HG02623 (cell line): ENCODE data around the gene BEST4.
"Not testable (repeated sequence)": the region's sequence is repeated elsewhere in the genome, so short reads cannot be mapped to it uniquely, and the experiment has no call there.

Experiments used
- ATAC-seq: cut with Tn5 transposase; IDR thresholded peaks from one replicate; pipeline ENCODE4 v1.9.1; 2021; ENCODE audit warnings: moderate library complexity; ENCODE audit not compliant: unreplicated experiment

The BEST4 gene

GRCh38 chr1:44819608-44820327, 31.8 kb upstream of the BEST4 start:
- peak; percentile 62 for ATAC-seq

GRCh38 chr1:44819196-44819607, 31.2 kb upstream of the BEST4 start:
- ATAC-seq, result peak; percentile 8

- no peak for ATAC-seq
These were observed 30.0 kb upstream of the BEST4 start for GRCh38 chr1:44817771-44818495.

- ATAC-seq, result no peak
These were observed 29.3 kb upstream of the BEST4 start for GRCh38 chr1:44817307-44817706.

- not testable (repeated sequence) for ATAC-seq
These were observed 28.0 kb upstream of the BEST4 start for GRCh38 chr1:44815926-44816325.

GRCh38 chr1:44812822-44813543, 25.0 kb upstream of the BEST4 start:
- no peak for ATAC-seq

GRCh38 chr1:44811234-44811633, 23.3 kb upstream of the BEST4 start:
- no peak for ATAC-seq

GRCh38 chr1:44810762-44811105, 22.8 kb upstream of the BEST4 start:
- not testable (repeated sequence) for ATAC-seq

- ATAC-seq, result no peak
These were observed 22.3 kb upstream of the BEST4 start for GRCh38 chr1:44810101-44810761.

- ATAC-seq, result peak; percentile 41
These were observed 21.3 kb upstream of the BEST4 start for GRCh38 chr1:44808938-44809917.

GRCh38 chr1:44808063-44808937, 20.3 kb upstream of the BEST4 start, which contains the start of gene BTBD19:
TSS of gene BTBD19 (plus strand) at chr1:44808523. CDS start at chr1:44808821, 298 bp downstream.
- no peak for ATAC-seq

GRCh38 chr1:44807364-44808062, 19.5 kb upstream of the BEST4 start:
- ATAC-seq, result no peak

GRCh38 chr1:44806704-44807363, 18.9 kb upstream of the BEST4 start, which contains the start of gene DYNLT4:
TSS of gene DYNLT4 (minus strand) at chr1:44807351. CDS start at chr1:44806668, 683 bp downstream.
- ATAC-seq, result no peak

GRCh38 chr1:44806025-44806703, 18.2 kb upstream of the BEST4 start:
- ATAC-seq, result no peak

- no peak for ATAC-seq
These were observed 17.5 kb upstream of the BEST4 start for GRCh38 chr1:44805311-44806024.

- ATAC-seq, result no peak
These were observed 15.5 kb upstream of the BEST4 start for GRCh38 chr1:44803312-44804095.
